ENCODE data around the gene ELSPBP1.

GRCh38 chr19:48051335-48052033 lies 57.1 kb downstream of the ELSPBP1 start:
- TF ChIP-seq SUZ12 (IDR thresholded peaks at IDR 0.05; ENCODE audit: extremely low read depth, insufficient read depth, insufficient read length) (no peak), ZNF274 (IDR thresholded peaks at IDR 0.05; ENCODE audit: low read depth, low read length) (no peak), YY1 (IDR thresholded peaks at IDR 0.05; ENCODE audit: insufficient read depth, insufficient read length) (no peak)

All from NT2/D1 (cell line).